ENCODE measurements around the gene HERPUD1.
"Not testable (repeated sequence)": the region's sequence is repeated elsewhere in the genome, so short reads cannot be mapped to it uniquely, and the experiment has no call there.

The HERPUD1 gene

GRCh38 chr16:56960681-56961281 lies 28.8 kb downstream of the HERPUD1 start:
- no peak for DNase-seq (ENCODE audit: low spot score)

GRCh38 chr16:56961386-56961785 lies 29.4 kb downstream of the HERPUD1 start:
- no peak for DNase-seq (ENCODE audit: low spot score)

- no peak for DNase-seq (ENCODE audit: low spot score)
These were observed 29.9 kb downstream of the HERPUD1 start, which contains the start of gene CETP for GRCh38 chr16:56961851-56962281. Gene CETP, plus strand, starts transcription at chr16:56961950. Its CDS starts 30 bp downstream, at chr16:56961980.

- DNase-seq (ENCODE audit: low spot score): peak; percentile 42
These were observed 32.6 kb downstream of the HERPUD1 start for GRCh38 chr16:56964243-56965148.

- no peak for DNase-seq (ENCODE audit: low spot score)
These were observed 33.5 kb downstream of the HERPUD1 start for GRCh38 chr16:56965149-56966092.

- DNase-seq (ENCODE audit: low spot score): no peak
These were observed 34.1 kb downstream of the HERPUD1 start for GRCh38 chr16:56966093-56966475.

GRCh38 chr16:56967733-56968132 lies 35.8 kb downstream of the HERPUD1 start:
- no peak for DNase-seq (ENCODE audit: low spot score)

- no peak for DNase-seq (ENCODE audit: low spot score)
These were observed 37.8 kb downstream of the HERPUD1 start for GRCh38 chr16:56969769-56970168.

GRCh38 chr16:56970934-56971767 lies 39.2 kb downstream of the HERPUD1 start:
- no peak for DNase-seq (ENCODE audit: low spot score)

- DNase-seq (ENCODE audit: low spot score): no peak
These were observed 39.8 kb downstream of the HERPUD1 start for GRCh38 chr16:56971768-56972043.

GRCh38 chr16:56972403-56973293 lies 40.7 kb downstream of the HERPUD1 start:
- DNase-seq (ENCODE audit: low spot score): no peak

GRCh38 chr16:56973294-56973689 lies 41.4 kb downstream of the HERPUD1 start:
- no peak for DNase-seq (ENCODE audit: low spot score)

GRCh38 chr16:56973899-56974298 lies 42.0 kb downstream of the HERPUD1 start:
- DNase-seq (ENCODE audit: low spot score): not testable (repeated sequence)

- DNase-seq (ENCODE audit: low spot score): no peak
These were observed 42.8 kb downstream of the HERPUD1 start for GRCh38 chr16:56974549-56975300.

- no peak for DNase-seq (ENCODE audit: low spot score)
These were observed 43.8 kb downstream of the HERPUD1 start for GRCh38 chr16:56975714-56976113.

- DNase-seq (ENCODE audit: low spot score): no peak
These were observed 45.3 kb downstream of the HERPUD1 start for GRCh38 chr16:56977216-56977615.

- no peak for DNase-seq (ENCODE audit: low spot score)
These were observed 46.0 kb downstream of the HERPUD1 start for GRCh38 chr16:56977823-56978430.

GRCh38 chr16:56980201-56980535 lies 48.2 kb downstream of the HERPUD1 start:
- no peak for DNase-seq (ENCODE audit: low spot score)

Data from AG08396 (cell line).